H1 (cell line): ENCODE results near the gene TMED8. TPM values are rescaled to one million over a fixed set of nuclear protein-coding genes. Genes with fewer than 3 reads are reported as not detected.

Experiments
- BRCA1 ChIP-seq: IDR thresholded peaks from 2 replicates; pipeline ENCODE4 v1.6.1; 2012; ENCODE audit warnings: low read depth, low read length, improper control_type of control experiment
- GABPA ChIP-seq: IDR thresholded peaks from 2 replicates; pipeline ENCODE4 v1.6.1; 2011; ENCODE audit warnings: mild to moderate bottlenecking, low read length, moderate library complexity, borderline replicate concordance; ENCODE audit not compliant: insufficient read depth
- RNF2 ChIP-seq: fragments of 200-900, 300-1000 bp; sonication (generic); IDR thresholded peaks from 2 replicates; pipeline ENCODE4 v1.7.1; 2016; ENCODE audit warnings: borderline replicate concordance, low read depth, mild to moderate bottlenecking, antibody characterized with exemption, low read length; ENCODE audit not compliant: poor library complexity, severe bottlenecking; ENCODE audit errors: missing control alignments
- TAF1 ChIP-seq: IDR thresholded peaks from 2 replicates; pipeline ENCODE4 v1.6.1; 2011; ENCODE audit warnings: mild to moderate bottlenecking, low read depth, low read length
- polyA plus RNA-seq, 7 experiments: library from polyadenylated mRNA; depleted of rRNA in 3 of 7; stranded (reverse) in 5 of 7; unstranded in 2 of 7; fragments of >200 nt in 5 of 7; fragments of 200-250 nt in 2 of 7; gene quantifications; 1 replicate in 5 of 7; 2 replicates in 1 of 7; 4 replicates in 1 of 7; pipeline versions ENCODE4 v1.2.1 to v1.2.3, GENCODE V29; 2011 to 2013; ENCODE audit warnings: missing spikeins in 2 of 7, mixed read lengths in 2 of 7
- total RNA-seq: library from RNA; stranded (reverse); fragmentation: NEBNext Ultra II Directional; extraction: Animal tissue kit (Norgen Biotek cat#: 25700); gene quantifications from 2 replicates; pipeline ENCODE4 v1.2.1, GENCODE V29; 2021
- TF ChIP-seq, protein P1 (sequence below): IDR thresholded peaks from 2 replicates; pipeline ENCODE4 v1.6.1; 2012; ENCODE audit warnings: inconsistent platforms

Gene TMED8
- total and polyA plus RNA-seq, 2 of the 8 experiments (the other 6 are each of a cell fraction or from before 2014, with no cell fraction given): 5.5 to 13.4 TPM

GRCh38 chr14:77372304-77372841, 4.5 kb downstream of the TMED8 start (continued):
- no peak for TF ChIP-seq RNF2
- TF ChIP-seq, protein P1, sequence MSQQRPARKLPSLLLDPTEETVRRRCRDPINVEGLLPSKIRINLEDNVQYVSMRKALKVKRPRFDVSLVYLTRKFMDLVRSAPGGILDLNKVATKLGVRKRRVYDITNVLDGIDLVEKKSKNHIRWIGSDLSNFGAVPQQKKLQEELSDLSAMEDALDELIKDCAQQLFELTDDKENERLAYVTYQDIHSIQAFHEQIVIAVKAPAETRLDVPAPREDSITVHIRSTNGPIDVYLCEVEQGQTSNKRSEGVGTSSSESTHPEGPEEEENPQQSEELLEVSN: no peak
- TF ChIP-seq TAF1: no peak
- no peak for TF ChIP-seq GABPA
- TF ChIP-seq BRCA1: no peak
